ENCODE measurements around the gene ITPKB. TPM values are rescaled to one million over a fixed set of nuclear protein-coding genes. Genes with fewer than 3 reads are reported as not detected.

The ITPKB gene
- total and polyA plus RNA-seq, 7 experiments from 2014 or later, result 51.7 to 429 (median 177) TPM

GRCh38 chr1:226654046-226654667, 84.9 kb downstream of the ITPKB start:
- Histone ChIP-seq H3K27ac (ENCODE audit: low read depth, low read length) (no peak overlapping the region), H3K9me3 (ENCODE audit: control insufficient read depth in 2 of 3, low read length in 3 of 3) (no peaks in the 10 kb centered on the region), H3K27me3 (ENCODE audit: control insufficient read depth in 2 of 2, insufficient read depth in 2 of 2, low read length in 2 of 2) (no peaks in the 10 kb centered on the region), H3K4me3 (ENCODE audit: low read length) (peak overlapping the region; percentile 10), H3K4me1 (ENCODE audit: control insufficient read depth in 2 of 2, insufficient read depth in 2 of 2, low read length in 2 of 2) (peaks cover 4 to 17% of the 10 kb centered on the region in 2 donors), H3K36me3 (ENCODE audit: control insufficient read depth in 2 of 3, insufficient read depth in 3 of 3, low read length in 3 of 3) (peaks cover 0 to 4% (median 3%) of the 10 kb centered on the region in 3 experiments)
- POLR2A ChIA-PET, result interaction anchor here (0.8 to 17.1 kb wide), 17 partner anchors 9 to 655 kb away, joined by 3 to 276 read pairs (median 4); partner anchors contain the start of genes ITPKB and SDE2
- DNase-seq (peak in 1 of 9 donors; percentile 49), ATAC-seq (no peak)
- no peaks in the 10 kb centered on the region for H3K27me3 Mint-ChIP-seq
- peak overlapping the region in 1 of 9 donors; percentile 95 for H3K27ac Mint-ChIP-seq
- H3K9me3 Mint-ChIP-seq, result no peaks in the 10 kb centered on the region
- CTCF ChIA-PET, result interaction anchor here (0.6 to 2.2 kb wide), 12 partner anchors 8 to 777 kb away, joined by 3 to 5 read pairs (median 4); no protein-coding TSS in a partner anchor
- intact Hi-C loops (cut with micrococcal nuclease), result loop anchor here in 1 of 2 donors (2.0 kb wide), 1 partner anchor 21 kb away; no protein-coding TSS in a partner anchor
- peak overlapping the region in 9 of 10 donors; percentile 79 to 89 (median 88) for H3K4me3 Mint-ChIP-seq
- peaks cover 0 to 7% (median 0%) of the 10 kb centered on the region in 5 donors for H3K36me3 Mint-ChIP-seq
- peaks cover 0 to 79% (median 21%) of the 10 kb centered on the region in 7 donors for H3K4me1 Mint-ChIP-seq

DNA sequence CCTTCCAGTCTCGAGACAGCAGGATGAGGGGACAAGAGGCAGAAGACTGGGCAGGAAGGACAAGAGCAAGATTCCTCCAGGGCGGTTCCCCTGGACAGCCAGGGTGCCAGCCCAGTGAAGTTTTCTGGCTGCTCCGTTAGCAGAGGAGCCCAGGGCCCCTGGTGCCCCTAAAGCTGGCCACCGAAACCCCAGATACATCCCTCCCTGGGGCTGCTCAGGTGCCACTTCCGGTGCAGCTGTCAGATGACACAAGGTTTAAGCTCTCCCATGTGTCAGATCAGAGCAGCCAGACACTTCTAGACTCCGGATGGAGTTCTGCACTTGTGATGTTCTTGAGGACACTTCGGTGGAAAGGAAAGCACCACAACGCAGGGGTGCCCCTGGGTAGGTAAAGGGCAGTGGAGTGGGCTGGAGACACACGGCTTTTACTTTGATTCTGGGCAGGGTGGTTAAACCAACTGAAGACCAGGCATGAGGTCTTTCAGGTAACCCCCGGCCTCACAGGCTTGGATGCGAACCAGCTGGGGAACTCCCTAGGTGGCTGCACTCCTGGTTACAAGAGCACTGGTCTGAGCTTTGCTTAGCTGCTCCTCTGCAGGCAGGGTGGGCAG, 85.7 kb downstream of the ITPKB start:
- H3K9me3 Mint-ChIP-seq, result no peaks in the 10 kb centered on the region
- H3K27ac Mint-ChIP-seq, result peak overlapping the region in 1 of 9 donors; percentile 95
- Histone ChIP-seq H3K4me3 (ENCODE audit: low read length) (peak overlapping the region; percentile 10), H3K27ac (ENCODE audit: low read depth, low read length) (no peak overlapping the region), H3K27me3 (ENCODE audit: control insufficient read depth in 2 of 2, insufficient read depth in 2 of 2, low read length in 2 of 2) (no peaks in the 10 kb centered on the region), H3K9me3 (ENCODE audit: control insufficient read depth in 2 of 3, low read length in 3 of 3) (no peaks in the 10 kb centered on the region), H3K4me1 (ENCODE audit: control insufficient read depth in 2 of 2, insufficient read depth in 2 of 2, low read length in 2 of 2) (peaks cover 5 to 19% of the 10 kb centered on the region in 2 donors), H3K36me3 (ENCODE audit: control insufficient read depth in 2 of 3, insufficient read depth in 3 of 3, low read length in 3 of 3) (peaks cover 6 to 10% (median 6%) of the 10 kb centered on the region in 3 experiments)
- H3K36me3 Mint-ChIP-seq, result peaks cover 3 to 15% (median 4%) of the 10 kb centered on the region in 5 donors
- intact Hi-C loops (cut with micrococcal nuclease), result loop anchor here (1.0 to 2.0 kb wide), 7 partner anchors 8 to 50 kb away; no protein-coding TSS in a partner anchor
- CTCF ChIA-PET, result interaction anchor here (0.5 to 2.2 kb wide), 11 partner anchors 9 to 778 kb away, joined by 3 to 5 read pairs (median 3); no protein-coding TSS in a partner anchor
- H3K27me3 Mint-ChIP-seq, result no peaks in the 10 kb centered on the region
- peaks cover 0 to 83% (median 28%) of the 10 kb centered on the region in 7 donors for H3K4me1 Mint-ChIP-seq
- DNase-seq (peak in 7 of 9 donors; percentile 66 to 85 (median 79)), ATAC-seq (peak; percentile 79)
- H3K4me3 Mint-ChIP-seq, result peak overlapping the region in 9 of 10 donors; percentile 79 to 89 (median 88)
- POLR2A ChIA-PET, result interaction anchor here (0.6 to 17.1 kb wide), 20 partner anchors 9 to 1087 kb away, joined by 3 to 276 read pairs (median 4); partner anchors contain the start of genes ITPKB and SDE2

- H3K4me3 Mint-ChIP-seq, result peak overlapping the region in 7 of 10 donors; percentile 18 to 89 (median 87)
- intact Hi-C loops (cut with micrococcal nuclease), result loop anchor here (1.0 to 2.0 kb wide), 7 partner anchors 7 to 51 kb away; no protein-coding TSS in a partner anchor
- POLR2A ChIA-PET, result interaction anchor here (1.5 to 17.1 kb wide), 5 partner anchors 10 to 83 kb away, joined by 4 to 276 read pairs (median 24); no protein-coding TSS in a partner anchor
- no peaks in the 10 kb centered on the region for H3K9me3 Mint-ChIP-seq
- H3K27me3 Mint-ChIP-seq, result no peaks in the 10 kb centered on the region
- H3K36me3 Mint-ChIP-seq, result peaks cover 7 to 23% (median 9%) of the 10 kb centered on the region in 5 donors
- ATAC-seq (no peak), DNase-seq (no peak)
- H3K4me1 ChIP-seq (ENCODE audit: control insufficient read depth in 2 of 2, insufficient read depth in 2 of 2, low read length in 2 of 2), result peaks cover 5 to 22% of the 10 kb centered on the region in 2 donors
- H3K4me1 Mint-ChIP-seq, result peaks cover 0 to 80% (median 36%) of the 10 kb centered on the region in 7 donors
- H3K36me3 ChIP-seq (ENCODE audit: control insufficient read depth in 2 of 3, insufficient read depth in 3 of 3, low read length in 3 of 3), result peaks cover 11 to 18% (median 13%) of the 10 kb centered on the region in 3 experiments
- CTCF ChIA-PET, result interaction anchor here (0.7 to 5.6 kb wide), 3 partner anchors 9 to 176 kb away, joined by 3 to 28 read pairs (median 5); no protein-coding TSS in a partner anchor
- no peak overlapping the region for H3K4me3 ChIP-seq (ENCODE audit: low read length)
- no peak overlapping the region for H3K27ac ChIP-seq (ENCODE audit: low read depth, low read length)
- H3K27me3 ChIP-seq (ENCODE audit: control insufficient read depth in 2 of 2, insufficient read depth in 2 of 2, low read length in 2 of 2), result no peaks in the 10 kb centered on the region
- no peaks in the 10 kb centered on the region for H3K9me3 ChIP-seq (ENCODE audit: control insufficient read depth in 2 of 3, low read length in 3 of 3)
- peak overlapping the region in 1 of 9 donors; percentile 95 for H3K27ac Mint-ChIP-seq
These were observed 86.5 kb downstream of the ITPKB start for GRCh38 chr1:226652613-226653012.

DNA sequence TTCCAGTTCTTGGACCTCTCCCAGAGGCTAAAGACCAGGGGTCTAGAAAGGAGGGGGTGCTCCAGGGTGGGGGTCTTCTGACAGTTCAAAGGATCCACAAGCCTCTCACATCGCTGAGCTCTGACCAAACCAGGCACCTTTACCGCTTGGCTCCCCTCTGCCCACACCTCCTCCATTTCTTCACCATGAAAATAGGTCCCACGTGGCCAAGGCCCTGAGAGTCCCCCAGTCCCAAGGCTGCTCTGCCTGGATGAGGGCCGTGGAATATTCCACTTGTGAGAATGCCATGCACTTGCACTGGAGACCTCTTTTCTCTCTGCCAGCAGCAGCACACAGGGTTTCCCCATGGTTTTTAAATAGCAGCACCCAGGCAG, 87.4 kb downstream of the ITPKB start:
- ChIA-PET POLR2A (interaction anchor here (3.7 to 17.1 kb wide), 3 partner anchors 11 to 84 kb away, joined by 24 to 276 read pairs (median 28); no protein-coding TSS in a partner anchor), CTCF (interaction anchor here (1.5 to 5.6 kb wide), 2 partner anchors 16 to 177 kb away, joined by 8 to 28 read pairs; no protein-coding TSS in a partner anchor)
- Histone ChIP-seq H3K36me3 (ENCODE audit: control insufficient read depth in 2 of 3, insufficient read depth in 3 of 3, low read length in 3 of 3) (peaks cover 13 to 27% (median 20%) of the 10 kb centered on the region in 3 experiments), H3K4me1 (ENCODE audit: control insufficient read depth in 2 of 2, insufficient read depth in 2 of 2, low read length in 2 of 2) (peaks cover 5 to 31% of the 10 kb centered on the region in 2 donors), H3K9me3 (ENCODE audit: control insufficient read depth in 2 of 3, low read length in 3 of 3) (no peaks in the 10 kb centered on the region), H3K27me3 (ENCODE audit: control insufficient read depth in 2 of 2, insufficient read depth in 2 of 2, low read length in 2 of 2) (no peaks in the 10 kb centered on the region), H3K27ac (ENCODE audit: low read depth, low read length) (no peak overlapping the region), H3K4me3 (ENCODE audit: low read length) (no peak overlapping the region)
- H3K27me3 Mint-ChIP-seq, result no peaks in the 10 kb centered on the region
- H3K27ac Mint-ChIP-seq, result no peak overlapping the region
- H3K4me3 Mint-ChIP-seq, result no peak overlapping the region
- ATAC-seq (no peak), DNase-seq (no peak)
- H3K4me1 Mint-ChIP-seq, result peaks cover 0 to 80% (median 45%) of the 10 kb centered on the region in 7 donors
- H3K9me3 Mint-ChIP-seq, result no peaks in the 10 kb centered on the region
- H3K36me3 Mint-ChIP-seq, result peaks cover 7 to 22% (median 9%) of the 10 kb centered on the region in 5 donors
- intact Hi-C loops (cut with micrococcal nuclease), result loop anchor here in 1 of 2 donors (2.0 kb wide), 1 partner anchor 17 kb away; no protein-coding TSS in a partner anchor

DNA sequence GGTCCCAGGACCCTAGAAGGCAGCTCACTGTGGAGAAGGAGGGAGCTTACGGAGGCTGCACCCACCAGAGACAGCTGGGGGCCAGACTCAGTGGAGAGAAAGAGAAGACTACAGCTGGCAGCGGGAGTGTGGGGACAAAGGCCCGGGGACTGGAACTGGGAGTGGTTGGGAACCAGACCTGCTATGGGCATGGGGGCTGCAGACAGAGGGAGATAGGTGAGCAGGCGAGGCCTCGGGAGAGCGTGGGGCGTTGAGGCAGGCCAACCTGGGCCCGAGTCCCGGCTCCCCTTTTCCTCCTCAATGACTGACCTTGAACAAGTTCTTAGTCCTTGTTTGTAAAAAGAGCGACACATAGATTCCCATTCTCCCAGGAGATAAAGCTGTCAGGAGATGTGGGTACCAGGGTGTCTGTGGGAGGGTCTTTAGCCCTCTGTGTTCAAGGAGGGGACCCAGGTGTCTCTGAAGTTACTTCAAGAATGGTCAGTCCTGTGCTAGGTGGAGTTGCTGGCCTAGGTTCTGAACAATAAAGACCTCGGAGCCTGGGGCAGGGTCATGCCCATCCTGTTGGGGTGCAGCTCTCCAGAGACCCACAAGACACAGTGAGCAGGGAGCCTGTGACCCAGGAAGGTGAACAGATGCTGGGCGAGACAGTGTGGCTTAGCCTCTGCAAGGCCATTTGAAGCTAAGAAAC, 87.9 kb downstream of the ITPKB start:
- peaks cover 9 to 25% (median 9%) of the 10 kb centered on the region in 5 donors for H3K36me3 Mint-ChIP-seq
- DNase-seq (no peak), ATAC-seq (no peak)
- no peaks in the 10 kb centered on the region for H3K9me3 Mint-ChIP-seq
- peak overlapping the region in 1 of 9 donors; percentile 61 for H3K27ac Mint-ChIP-seq
- H3K4me3 Mint-ChIP-seq, result peak overlapping the region in 5 of 10 donors; percentile 11 to 48 (median 41)
- H3K4me1 Mint-ChIP-seq, result peaks cover 0 to 80% (median 50%) of the 10 kb centered on the region in 7 donors
- Histone ChIP-seq H3K36me3 (ENCODE audit: control insufficient read depth in 2 of 3, insufficient read depth in 3 of 3, low read length in 3 of 3) (peaks cover 13 to 33% (median 21%) of the 10 kb centered on the region in 3 experiments), H3K27me3 (ENCODE audit: control insufficient read depth in 2 of 2, insufficient read depth in 2 of 2, low read length in 2 of 2) (no peaks in the 10 kb centered on the region), H3K27ac (ENCODE audit: low read depth, low read length) (no peak overlapping the region), H3K9me3 (ENCODE audit: control insufficient read depth in 2 of 3, low read length in 3 of 3) (no peaks in the 10 kb centered on the region), H3K4me3 (ENCODE audit: low read length) (no peak overlapping the region), H3K4me1 (ENCODE audit: control insufficient read depth in 2 of 2, insufficient read depth in 2 of 2, low read length in 2 of 2) (peaks cover 9 to 37% of the 10 kb centered on the region in 2 donors)
- POLR2A ChIA-PET, result interaction anchor here (0.7 to 17.1 kb wide), 3 partner anchors 27 to 84 kb away, joined by 6 to 276 read pairs (median 24); no protein-coding TSS in a partner anchor
- H3K27me3 Mint-ChIP-seq, result no peaks in the 10 kb centered on the region
- CTCF ChIA-PET, result interaction anchor here (0.8 to 5.6 kb wide), 4 partner anchors 16 to 178 kb away, joined by 3 to 28 read pairs (median 6); no protein-coding TSS in a partner anchor
- intact Hi-C loops (cut with micrococcal nuclease), result no loop called here

Data from naive thymus-derived CD4-positive, alpha-beta T cell (primary cell).